Stimulated activated CD8-positive, alpha-beta memory T cell treated with anti-CD3 and anti-CD28 coated beads, Interleukin-2, amount 100 ng/mL, for 1 hour (primary cell): Measurements from ENCODE around the gene TMEM62.

Source experiments
- DNase-seq, 2 donors: peaks; one replicate each; pipeline ENCODE4 v3.0.0-alpha.2; 2020; ENCODE audit warnings: low read depth in 2 of 2

The TMEM62 gene

GRCh38 chr15:43133430-43134156, at the start of gene TMEM62:
TSS of gene TMEM62 (plus strand) at chr15:43133586. CDS start at chr15:43133803, 217 bp downstream.
- DNase-seq, result peak; percentile 24 to 30

- no peak for DNase-seq
Measured at GRCh38 chr15:43085921-43086320, 47.5 kb upstream of the TMEM62 start.

DNA sequence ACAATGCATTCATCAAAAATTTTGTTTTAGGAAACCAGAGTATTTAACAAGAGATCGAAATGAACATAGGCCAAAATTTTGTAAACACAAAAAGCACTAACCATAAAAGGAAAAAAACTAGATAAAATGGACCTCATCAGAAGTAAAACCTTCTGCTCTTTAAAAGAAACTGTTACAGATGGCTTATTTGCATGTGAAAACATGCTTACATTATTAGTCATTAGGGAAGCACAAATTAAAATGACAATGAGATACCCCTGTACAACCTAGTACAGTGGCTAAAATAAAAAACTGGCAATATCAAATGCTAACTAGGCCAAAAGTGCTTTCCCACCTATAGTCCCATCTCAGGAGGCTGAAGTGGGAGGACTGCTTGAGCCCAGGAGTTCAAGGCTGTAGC, 46.8 kb upstream of the TMEM62 start:
- no peak for DNase-seq

GRCh38 chr15:43091859-43092258, 41.5 kb upstream of the TMEM62 start:
- DNase-seq, result no peak

DNA sequence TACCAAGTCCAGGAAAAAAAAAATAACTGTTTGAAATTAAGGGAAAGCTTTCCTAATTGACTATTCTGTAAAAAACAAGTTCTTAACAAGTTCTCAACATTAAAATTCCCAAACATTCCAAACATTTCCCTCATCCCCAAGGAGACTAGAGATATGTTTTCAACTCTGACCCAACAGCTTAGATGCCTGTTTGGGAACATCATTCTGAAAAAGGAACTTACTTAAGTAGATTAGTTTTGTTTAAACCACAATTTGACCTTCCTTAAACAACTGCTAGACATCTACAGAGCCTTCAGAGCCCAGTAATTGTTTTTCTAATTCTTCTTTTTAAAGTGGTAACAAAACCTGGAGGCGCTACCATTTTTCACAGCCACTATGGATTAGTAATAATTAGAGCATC, 40.4 kb upstream of the TMEM62 start:
- DNase-seq, result no peak

DNA sequence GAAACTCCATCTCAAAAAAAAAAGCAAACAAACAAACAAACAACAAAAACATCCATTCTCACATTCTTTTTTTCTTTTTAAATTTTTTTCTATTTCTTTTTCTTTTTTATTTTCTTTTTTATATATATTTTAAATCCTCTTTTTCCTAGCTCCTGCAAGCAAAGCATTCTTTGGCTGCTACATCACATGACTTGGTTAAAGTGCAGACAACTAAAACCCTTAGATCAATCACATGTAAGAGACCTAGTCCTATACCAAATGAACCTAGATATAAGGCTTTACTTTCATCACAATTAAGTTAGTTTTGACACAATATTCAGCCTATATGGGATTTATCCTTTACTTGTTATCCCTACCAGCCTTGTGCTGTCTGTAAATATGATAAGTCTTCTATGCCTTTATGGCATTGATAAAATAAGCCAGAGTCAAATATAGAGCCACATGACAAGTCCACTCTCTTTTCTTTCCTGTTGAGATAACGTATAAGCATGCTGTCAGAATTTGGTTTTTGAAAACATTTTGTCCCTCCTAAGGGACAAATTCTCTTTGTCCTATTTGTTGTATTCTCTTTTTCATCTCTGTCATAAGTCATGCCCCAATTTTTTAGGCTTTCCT, 38.9 kb upstream of the TMEM62 start:
- DNase-seq, result no peak

DNA sequence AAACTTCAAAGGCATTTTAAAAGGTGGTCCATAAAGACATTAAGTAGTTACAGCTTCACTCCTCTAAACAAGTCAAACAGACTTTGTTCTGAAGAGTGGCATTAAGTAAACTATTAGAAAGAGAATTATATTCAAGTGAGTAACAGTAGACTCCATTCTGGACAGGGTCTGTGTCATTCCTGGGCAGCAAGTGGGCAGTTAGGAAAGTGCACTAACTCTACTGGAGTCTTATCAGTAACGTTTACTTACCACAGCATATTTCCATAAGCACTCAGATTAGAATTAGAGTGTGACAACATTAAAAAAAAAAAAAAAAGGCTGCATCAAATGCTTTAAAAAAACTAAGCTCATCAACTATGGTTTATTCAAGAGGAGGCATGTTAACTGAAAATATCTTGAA, 38.1 kb upstream of the TMEM62 start:
- DNase-seq, result no peak

DNA sequence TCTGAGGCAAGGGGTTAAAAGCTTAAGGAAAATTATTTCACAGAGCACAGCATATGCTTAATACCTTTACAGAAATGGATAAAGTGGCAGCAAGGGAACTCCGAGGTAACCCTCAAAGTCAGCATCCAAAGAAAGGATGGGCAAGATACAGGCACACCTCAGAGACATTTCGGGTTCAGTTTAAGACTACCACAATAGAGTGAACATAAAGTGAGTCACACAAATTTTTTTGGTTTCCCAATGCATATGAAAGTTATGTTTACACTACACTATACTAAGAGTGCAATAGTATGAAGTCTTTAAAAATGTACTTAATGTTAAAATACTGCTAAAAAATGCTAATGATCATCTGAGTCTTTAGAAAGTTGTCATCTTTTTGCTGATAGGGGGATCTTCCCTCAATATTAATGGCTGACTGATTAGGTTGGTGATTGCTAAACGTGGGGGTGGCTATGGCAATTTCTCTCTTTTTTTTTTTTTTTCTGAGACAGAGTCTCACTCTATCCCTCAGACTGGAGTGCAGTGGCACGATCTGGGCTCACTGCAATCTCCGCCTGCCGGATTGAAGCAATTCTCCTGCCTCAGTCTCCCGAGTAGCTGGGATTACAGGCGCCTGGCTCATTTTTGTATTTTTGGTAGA, 37.6 kb upstream of the TMEM62 start:
- no peak for DNase-seq

DNA sequence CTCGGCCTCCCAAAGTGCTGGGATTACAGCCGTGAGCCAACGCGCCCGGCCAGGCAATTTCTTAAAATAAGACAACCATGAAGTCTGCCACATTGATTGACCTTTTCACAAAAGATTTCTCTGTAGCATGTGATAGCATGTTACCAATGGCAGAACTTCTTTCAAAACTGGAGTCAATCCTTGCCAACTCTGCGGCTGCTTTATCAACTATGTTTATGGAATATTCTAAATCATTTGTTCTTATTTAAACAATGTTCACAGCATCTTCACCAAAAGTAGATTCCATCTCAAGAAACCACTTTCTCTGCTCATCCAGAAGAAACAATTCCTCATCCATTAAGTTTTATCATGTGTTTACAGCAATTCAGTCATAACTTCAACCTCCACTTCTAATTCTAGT, 37.0 kb upstream of the TMEM62 start:
- DNase-seq, result no peak

DNA sequence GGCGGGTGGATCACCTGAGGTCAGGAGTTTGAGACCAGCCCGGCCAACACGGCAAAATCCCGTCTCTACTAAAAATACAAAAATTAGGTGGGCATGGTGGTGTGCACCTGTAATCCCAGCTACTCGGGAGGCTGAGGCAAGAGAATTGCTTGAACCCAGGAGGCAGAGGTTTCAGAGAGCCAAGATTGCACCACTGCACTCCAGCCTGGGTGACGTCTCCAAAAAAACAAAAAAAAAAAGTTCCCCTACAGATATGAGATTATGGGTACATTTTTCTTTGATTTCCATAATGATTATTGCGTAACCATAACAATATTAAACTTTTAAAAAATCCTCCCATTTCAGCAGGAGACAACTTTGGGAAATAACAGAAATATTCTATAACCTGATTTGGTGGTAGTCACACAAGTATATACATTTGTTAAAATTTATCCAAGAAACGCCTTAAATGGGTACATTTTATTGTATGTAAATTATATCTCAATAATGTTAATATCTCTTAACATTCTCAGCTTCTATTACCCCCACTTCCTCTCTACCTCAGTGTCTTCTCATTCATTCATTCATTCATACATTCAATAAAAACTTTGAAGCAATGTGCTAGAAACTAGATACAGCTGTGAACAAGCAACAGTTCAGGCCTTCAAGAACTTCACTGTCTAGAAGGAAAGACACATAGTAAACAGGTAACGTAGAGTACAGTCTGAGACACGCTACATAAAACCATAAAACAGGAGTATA, 34.1 kb upstream of the TMEM62 start:
- DNase-seq, result no peak

DNA sequence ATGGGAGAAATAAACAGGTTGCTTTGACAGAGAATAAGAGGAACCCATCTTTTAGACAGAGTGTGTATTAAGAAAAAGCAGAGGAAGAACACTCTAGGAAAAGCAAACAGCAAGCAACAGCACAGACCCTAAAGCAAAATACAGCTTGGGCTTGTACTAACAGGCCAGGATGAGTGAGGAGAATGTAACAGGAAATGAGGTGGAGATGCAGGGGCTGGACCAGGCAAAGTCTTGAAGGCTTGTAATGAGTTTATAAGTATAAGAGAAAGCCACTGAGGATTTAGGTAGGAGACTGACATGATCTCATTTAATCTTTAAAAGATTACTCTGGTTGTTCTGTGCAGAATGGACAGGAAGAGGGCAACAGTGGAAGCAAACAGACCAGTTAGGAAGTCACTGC, 32.4 kb upstream of the TMEM62 start:
- no peak for DNase-seq

DNA sequence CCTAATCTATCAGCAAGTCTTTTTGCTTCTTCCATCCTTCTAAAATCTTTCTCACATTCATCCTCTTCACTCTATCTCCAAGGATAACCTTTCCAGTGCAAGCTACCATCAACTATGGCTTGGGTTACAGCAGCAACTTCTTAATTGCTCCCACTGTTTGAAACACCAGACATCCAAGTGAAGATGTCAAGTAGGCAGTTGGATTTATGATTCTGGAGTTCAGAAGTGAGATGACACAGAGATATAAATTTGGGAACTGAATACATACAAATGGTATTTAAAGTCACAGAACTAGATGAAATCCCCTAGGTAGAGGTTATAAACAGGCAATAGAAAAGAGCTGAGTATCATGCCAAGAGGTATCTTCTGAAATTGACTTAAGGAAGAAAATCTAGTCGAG, 31.2 kb upstream of the TMEM62 start:
- DNase-seq, result no peak

GRCh38 chr15:43103907-43104306, 29.5 kb upstream of the TMEM62 start:
- no peak for DNase-seq

GRCh38 chr15:43104426-43104825, 29.0 kb upstream of the TMEM62 start:
- no peak for DNase-seq

GRCh38 chr15:43105077-43105736, 28.2 kb upstream of the TMEM62 start:
- DNase-seq, result no peak

- peak; percentile 77 to 79 for DNase-seq
Measured at GRCh38 chr15:43105778-43106485, 27.5 kb upstream of the TMEM62 start, which contains the start of gene UBR1. TSS of gene UBR1 (minus strand) at chr15:43106038. CDS start at chr15:43106022, 16 bp downstream.

- DNase-seq, result no peak
Measured at GRCh38 chr15:43106486-43106829, 26.9 kb upstream of the TMEM62 start.

DNA sequence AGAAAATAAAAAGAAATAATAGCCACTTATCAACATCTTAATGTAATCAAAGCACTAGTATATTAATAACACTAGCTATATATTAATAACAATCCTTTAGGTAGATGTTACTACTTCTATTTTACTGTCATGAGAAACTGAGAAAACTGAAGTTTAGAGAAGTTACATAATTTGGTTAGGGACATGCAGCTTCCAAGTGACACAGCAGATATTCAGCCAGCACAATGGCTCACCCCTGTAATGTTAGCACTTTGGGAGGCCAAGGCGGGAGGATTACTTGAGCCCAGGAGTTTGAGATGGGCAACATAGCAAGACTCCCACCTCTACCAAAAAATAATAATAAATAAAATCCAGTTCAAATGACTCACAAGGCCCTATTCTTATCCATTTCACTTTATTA, 25.6 kb upstream of the TMEM62 start:
- DNase-seq, result no peak

GRCh38 chr15:43111354-43111753, 22.0 kb upstream of the TMEM62 start:
- DNase-seq, result no peak

- no peak for DNase-seq
Measured at GRCh38 chr15:43118286-43118685, 15.1 kb upstream of the TMEM62 start.

DNA sequence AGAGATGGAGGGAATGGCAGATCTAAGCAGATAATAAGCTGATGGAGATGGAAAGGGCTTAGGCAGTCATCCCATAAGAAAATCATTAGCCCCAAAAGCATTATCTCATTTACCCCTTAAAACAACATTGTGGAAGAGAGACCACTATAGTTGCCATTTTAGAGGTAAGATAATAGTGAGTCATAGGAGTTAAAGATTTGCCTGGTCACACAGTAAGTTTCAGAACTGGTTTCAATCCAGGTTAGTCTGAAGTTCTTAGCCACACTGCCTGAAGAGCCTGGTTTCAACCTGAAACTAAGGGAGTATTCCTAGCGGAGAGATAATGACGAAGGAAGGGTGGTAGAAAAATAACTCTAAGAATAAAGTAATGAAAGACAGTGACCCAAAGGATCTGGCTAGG, 14.6 kb upstream of the TMEM62 start:
- DNase-seq, result no peak
